H9 (cell line): ENCODE measurements around the gene ASCC2. TPM values are rescaled to one million over a fixed set of nuclear protein-coding genes. Genes with fewer than 3 reads are reported as not detected.

Experiments
- DNase-seq: peaks from one replicate; pipeline ENCODE4 v3.0.0-alpha.2; 2017
- H2AFZ ChIP-seq: one replicate; pipeline ENCODE4 v1.6.1; 2013; ENCODE audit warnings: mild to moderate bottlenecking, low read length, control low read depth, moderate library complexity
- H2AK5ac ChIP-seq: 2 replicates; pipeline ENCODE4 v1.6.1; 2013; ENCODE audit warnings: low read length, control low read depth, mixed read lengths; ENCODE audit not compliant: insufficient read length
- H2BK120ac ChIP-seq: one replicate; pipeline ENCODE4 v1.6.1; 2013; ENCODE audit warnings: low read depth, mild to moderate bottlenecking, low read length, control low read depth, inconsistent platforms; ENCODE audit not compliant: poor library complexity, severe bottlenecking
- H2BK12ac ChIP-seq: 2 replicates; pipeline ENCODE4 v1.6.1; 2013; ENCODE audit warnings: low read length, control low read depth, mixed read lengths, low read depth; ENCODE audit not compliant: insufficient read length
- H2BK15ac ChIP-seq: 2 replicates; pipeline ENCODE4 v1.6.1; 2013; ENCODE audit warnings: low read depth, low read length, control low read depth
- H2BK20ac ChIP-seq: one replicate; pipeline ENCODE4 v1.6.1; 2013; ENCODE audit warnings: low read depth, mild to moderate bottlenecking, low read length, control low read depth, inconsistent platforms; ENCODE audit not compliant: poor library complexity, severe bottlenecking
- H2BK5ac ChIP-seq: 2 replicates; pipeline ENCODE4 v1.6.1; 2013; ENCODE audit warnings: low read length, control low read depth, mixed read lengths; ENCODE audit not compliant: insufficient read length
- H3K14ac ChIP-seq: 2 replicates; pipeline ENCODE4 v1.6.1; 2013; ENCODE audit warnings: low read length, control low read depth; ENCODE audit not compliant: insufficient read depth
- H3K18ac ChIP-seq: 2 replicates; pipeline ENCODE4 v1.6.1; 2013; ENCODE audit warnings: low read depth, mild to moderate bottlenecking, mixed read lengths, low read length, control low read depth; ENCODE audit not compliant: insufficient read length
- H3K23ac ChIP-seq: 2 replicates; pipeline ENCODE4 v1.6.1; 2013; ENCODE audit warnings: low read length, control low read depth, mixed read lengths, low read depth; ENCODE audit not compliant: insufficient read length
- H3K23me2 ChIP-seq: 2 replicates; pipeline ENCODE4 v1.6.1; 2013; ENCODE audit warnings: low read depth, mild to moderate bottlenecking, mixed read lengths, low read length, control low read depth; ENCODE audit not compliant: insufficient read length, poor library complexity, severe bottlenecking
- H3K27ac ChIP-seq: 2 replicates; pipeline ENCODE4 v1.5.1; 2013; ENCODE audit warnings: low read length, control low read depth, mixed read lengths, low read depth; ENCODE audit not compliant: insufficient read length
- H3K27me3 ChIP-seq: 2 replicates; pipeline ENCODE4 v1.6.1; 2013; ENCODE audit warnings: low read length, control low read depth, inconsistent platforms; ENCODE audit not compliant: insufficient read depth
- H3K4ac ChIP-seq: 2 replicates; pipeline ENCODE4 v1.6.1; 2013; ENCODE audit warnings: low read depth, mild to moderate bottlenecking, control low read depth, inconsistent platforms, low read length, moderate library complexity
- H3K4me1 ChIP-seq: 2 replicates; pipeline ENCODE4 v1.6.1; 2013; ENCODE audit warnings: low read length, control low read depth, inconsistent platforms; ENCODE audit not compliant: insufficient read depth
- H3K4me2 ChIP-seq: 2 replicates; pipeline ENCODE4 v1.6.1; 2013; ENCODE audit warnings: low read length, control low read depth, mixed read lengths; ENCODE audit not compliant: insufficient read length, insufficient read depth
- H3K56ac ChIP-seq: 2 replicates; pipeline ENCODE4 v1.6.1; 2013; ENCODE audit warnings: low read depth, mild to moderate bottlenecking, mixed read lengths, low read length, control low read depth; ENCODE audit not compliant: insufficient read length
- H3K79me1 ChIP-seq: 2 replicates; pipeline ENCODE4 v1.6.1; 2013; ENCODE audit warnings: low read depth, mild to moderate bottlenecking, moderate library complexity, low read length, control low read depth, inconsistent platforms; ENCODE audit not compliant: insufficient read depth, poor library complexity, severe bottlenecking
- H3K79me2 ChIP-seq: 2 replicates; pipeline ENCODE4 v1.6.1; 2013; ENCODE audit warnings: low read length, control low read depth, inconsistent platforms; ENCODE audit not compliant: insufficient read depth
- H3K9ac ChIP-seq: 2 replicates; pipeline ENCODE4 v1.6.1; 2013; ENCODE audit warnings: low read length, control low read depth, mixed read lengths; ENCODE audit not compliant: insufficient read length; ENCODE audit errors: extremely low read depth
- H3K9me3 ChIP-seq: one replicate; pipeline ENCODE4 v1.6.1; 2013; ENCODE audit warnings: low read depth, low read length, inconsistent platforms; ENCODE audit not compliant: control insufficient read depth
- H3T11ph ChIP-seq: one replicate; pipeline ENCODE4 v1.6.1; 2013; ENCODE audit warnings: mild to moderate bottlenecking, low read length, control low read depth, inconsistent platforms
- H4K20me1 ChIP-seq: one replicate; pipeline ENCODE4 v1.6.1; 2013; ENCODE audit not compliant: control insufficient read depth, insufficient read length, insufficient read depth
- H4K5ac ChIP-seq: 2 replicates; pipeline ENCODE4 v1.6.1; 2013; ENCODE audit warnings: low read depth, mild to moderate bottlenecking, mixed read lengths, low read length, control low read depth; ENCODE audit not compliant: insufficient read length
- H4K8ac ChIP-seq: replicated peaks from 2 replicates; pipeline ENCODE4 v1.6.1; 2013; ENCODE audit warnings: low read length, control low read depth, mixed read lengths, low read depth; ENCODE audit not compliant: insufficient read length
- H4K91ac ChIP-seq: 2 replicates; pipeline ENCODE4 v1.6.1; 2013; ENCODE audit warnings: low read depth, mild to moderate bottlenecking, moderate library complexity, mixed read lengths, low read length, control low read depth; ENCODE audit not compliant: insufficient read length
- H3K27ac Mint-ChIP-seq, 3 experiments: 2 replicates in 2 of 3; 3 replicates in 1 of 3; pipeline ENCODE4 v1.8.0; 2020 to 2021; ENCODE audit warnings: mixed read lengths in 3 of 3, mild to moderate bottlenecking in 1 of 3, moderate library complexity in 1 of 3
- H3K27me3 Mint-ChIP-seq: 2 replicates; pipeline ENCODE4 v1.8.0; 2021; ENCODE audit warnings: low read depth, mild to moderate bottlenecking, moderate library complexity, mixed read lengths
- H3K36me3 Mint-ChIP-seq, 3 experiments: 2 replicates in 2 of 3; 3 replicates in 1 of 3; pipeline ENCODE4 v1.8.0; 2020 to 2021; ENCODE audit warnings: low read depth in 3 of 3, mixed read lengths in 3 of 3; ENCODE audit not compliant: insufficient read depth in 1 of 3
- H3K4me1 Mint-ChIP-seq, 2 experiments: 2 replicates each; pipeline ENCODE4 v1.8.0; 2020; ENCODE audit warnings: mixed read lengths in 2 of 2
- H3K4me3 Mint-ChIP-seq, 2 experiments: 2 replicates in 1 of 2; 3 replicates in 1 of 2; pipeline ENCODE4 v1.8.0; 2020 to 2021; ENCODE audit warnings: mild to moderate bottlenecking in 2 of 2, mixed read lengths in 2 of 2, moderate library complexity in 1 of 2
- H3K9me3 Mint-ChIP-seq, 2 experiments: 2 replicates in 1 of 2; 3 replicates in 1 of 2; pipeline ENCODE4 v1.8.0; 2020; ENCODE audit warnings: mild to moderate bottlenecking in 2 of 2, mixed read lengths in 2 of 2, moderate library complexity in 1 of 2
- WGBS: extraction: QIAGEN DNeasy Blood & Tissue Kit; methylation state at CpG from one replicate; pipeline ENCODE4 v1.1.7; 2013; ENCODE audit warnings: missing lambda C conversion rate, low lambda C conversion rate, mixed read lengths; ENCODE audit not compliant: insufficient read length; ENCODE audit errors: extremely low coverage; 5-methylcytosine and 5-hydroxymethylcytosine counted together
- total RNA-seq: library from RNA; stranded (reverse); gene quantifications from 2 replicates; pipeline ENCODE4 v1.2.1, GENCODE V29; 2021
- TF ChIP-seq, protein P1 (sequence below): fragments of 200-600 bp; sonication (generic); conservative IDR thresholded peaks from 3 replicates; pipeline ENCODE4 v1.8.0; 2021; ENCODE audit warnings: antibody characterized with exemption, mild to moderate bottlenecking

The ASCC2 gene
- total RNA-seq, 1 experiment from 2014 or later = 48.2 TPM

GRCh38 chr22:29817724-29818123 is 20.4 kb downstream of the ASCC2 start:
- no peak for DNase-seq
- H3K27ac Mint-ChIP-seq = no peak overlapping the region
- H3K9me3 Mint-ChIP-seq = no peaks in the 10 kb centered on the region
- H2BK20ac ChIP-seq = no peak overlapping the region
- TF ChIP-seq, protein P1, sequence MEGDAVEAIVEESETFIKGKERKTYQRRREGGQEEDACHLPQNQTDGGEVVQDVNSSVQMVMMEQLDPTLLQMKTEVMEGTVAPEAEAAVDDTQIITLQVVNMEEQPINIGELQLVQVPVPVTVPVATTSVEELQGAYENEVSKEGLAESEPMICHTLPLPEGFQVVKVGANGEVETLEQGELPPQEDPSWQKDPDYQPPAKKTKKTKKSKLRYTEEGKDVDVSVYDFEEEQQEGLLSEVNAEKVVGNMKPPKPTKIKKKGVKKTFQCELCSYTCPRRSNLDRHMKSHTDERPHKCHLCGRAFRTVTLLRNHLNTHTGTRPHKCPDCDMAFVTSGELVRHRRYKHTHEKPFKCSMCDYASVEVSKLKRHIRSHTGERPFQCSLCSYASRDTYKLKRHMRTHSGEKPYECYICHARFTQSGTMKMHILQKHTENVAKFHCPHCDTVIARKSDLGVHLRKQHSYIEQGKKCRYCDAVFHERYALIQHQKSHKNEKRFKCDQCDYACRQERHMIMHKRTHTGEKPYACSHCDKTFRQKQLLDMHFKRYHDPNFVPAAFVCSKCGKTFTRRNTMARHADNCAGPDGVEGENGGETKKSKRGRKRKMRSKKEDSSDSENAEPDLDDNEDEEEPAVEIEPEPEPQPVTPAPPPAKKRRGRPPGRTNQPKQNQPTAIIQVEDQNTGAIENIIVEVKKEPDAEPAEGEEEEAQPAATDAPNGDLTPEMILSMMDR = no peak
- H3K9me3 ChIP-seq = no peaks in the 10 kb centered on the region
- H3K4me1 Mint-ChIP-seq = peaks cover 0 to 11% of the 10 kb centered on the region in 2 experiments; a peak in 2 of 4 replicates
- H3K4me2 ChIP-seq = no peak overlapping the region
- no peak overlapping the region for H4K8ac ChIP-seq
- no peak overlapping the region for H3K14ac ChIP-seq
- H2BK15ac ChIP-seq = no peak overlapping the region
- no peaks in the 10 kb centered on the region for H3K27me3 ChIP-seq
- no peak overlapping the region for H2BK120ac ChIP-seq
- H4K5ac ChIP-seq = no peak overlapping the region
- peaks cover 2% of the 10 kb centered on the region; the same call in 1 of the 2 replicates for H3K27me3 Mint-ChIP-seq
- no peak overlapping the region for H3K56ac ChIP-seq
- H2BK12ac ChIP-seq = no peak overlapping the region
- H3K79me2 ChIP-seq = no peaks in the 10 kb centered on the region
- no peak overlapping the region for H3K18ac ChIP-seq
- H2AFZ ChIP-seq = no peak overlapping the region
- no peak overlapping the region for H3K23ac ChIP-seq
- H3K4me1 ChIP-seq = no peaks in the 10 kb centered on the region
- no peak overlapping the region for H2AK5ac ChIP-seq
- H4K20me1 ChIP-seq = no peaks in the 10 kb centered on the region
- no peak overlapping the region for H4K91ac ChIP-seq
- H3K4ac ChIP-seq = no peak overlapping the region
- H3K4me3 Mint-ChIP-seq = no peak overlapping the region
- WGBS = no CpG with 5 or more reads among the region's 1 CpG
- no peak overlapping the region for H3K9ac ChIP-seq
- H3K27ac ChIP-seq = no peak overlapping the region
- no peaks in the 10 kb centered on the region for H3K23me2 ChIP-seq
- H2BK5ac ChIP-seq = no peak overlapping the region
- no peaks in the 10 kb centered on the region for H3K79me1 ChIP-seq
- H3T11ph ChIP-seq = no peak overlapping the region
- peaks cover 12 to 74% (median 64%) of the 10 kb centered on the region in 3 experiments; a peak in 6 of 7 replicates for H3K36me3 Mint-ChIP-seq
